ENCODE data around the gene SCPEP1.
A peak's percentile ranks its signal among the peaks of the same experiment; 100 is the strongest.
"Not testable (repeated sequence)": the region's sequence is repeated elsewhere in the genome, so short reads cannot be mapped to it uniquely, and the experiment has no call there.

Gene SCPEP1, protein sequence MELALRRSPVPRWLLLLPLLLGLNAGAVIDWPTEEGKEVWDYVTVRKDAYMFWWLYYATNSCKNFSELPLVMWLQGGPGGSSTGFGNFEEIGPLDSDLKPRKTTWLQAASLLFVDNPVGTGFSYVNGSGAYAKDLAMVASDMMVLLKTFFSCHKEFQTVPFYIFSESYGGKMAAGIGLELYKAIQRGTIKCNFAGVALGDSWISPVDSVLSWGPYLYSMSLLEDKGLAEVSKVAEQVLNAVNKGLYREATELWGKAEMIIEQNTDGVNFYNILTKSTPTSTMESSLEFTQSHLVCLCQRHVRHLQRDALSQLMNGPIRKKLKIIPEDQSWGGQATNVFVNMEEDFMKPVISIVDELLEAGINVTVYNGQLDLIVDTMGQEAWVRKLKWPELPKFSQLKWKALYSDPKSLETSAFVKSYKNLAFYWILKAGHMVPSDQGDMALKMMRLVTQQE

DNA sequence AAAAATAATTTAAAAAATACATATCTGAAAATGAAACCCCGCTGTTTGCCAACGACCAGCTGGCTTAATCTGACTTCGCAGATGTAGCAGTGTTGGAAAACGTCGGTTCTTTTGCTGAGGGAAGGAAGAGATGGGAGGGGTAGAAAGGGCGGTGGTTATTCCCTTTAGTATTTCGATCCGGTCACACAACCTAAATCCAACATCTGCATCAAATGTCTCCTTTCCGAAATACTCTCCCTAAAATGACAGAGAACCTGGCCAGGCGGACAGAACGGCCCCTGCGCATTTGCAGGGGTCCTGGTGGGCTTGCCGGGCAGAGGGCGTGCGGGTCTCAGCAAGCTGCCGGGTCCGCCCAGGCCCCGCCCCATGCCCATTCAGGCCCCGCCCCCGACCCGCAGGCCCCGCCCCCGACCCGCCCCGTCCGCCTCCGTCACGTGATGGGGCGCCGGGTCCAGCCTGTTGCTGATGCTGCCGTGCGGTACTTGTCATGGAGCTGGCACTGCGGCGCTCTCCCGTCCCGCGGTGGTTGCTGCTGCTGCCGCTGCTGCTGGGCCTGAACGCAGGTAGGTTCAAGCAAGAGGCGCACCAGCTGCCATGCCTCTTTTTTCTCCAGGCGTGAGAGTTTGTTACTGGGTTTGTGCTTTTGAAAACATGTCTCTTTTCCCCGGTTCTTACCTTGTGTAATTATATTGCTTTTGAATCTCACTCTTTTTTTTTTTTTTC, at the start of gene SCPEP1:
SCPEP1 (plus strand) TSS at position 459 of the 723 bp plus-strand sequence; CDS start at position 488, 29 bp downstream.
- DNase-seq, result peak; percentile 84

DNA sequence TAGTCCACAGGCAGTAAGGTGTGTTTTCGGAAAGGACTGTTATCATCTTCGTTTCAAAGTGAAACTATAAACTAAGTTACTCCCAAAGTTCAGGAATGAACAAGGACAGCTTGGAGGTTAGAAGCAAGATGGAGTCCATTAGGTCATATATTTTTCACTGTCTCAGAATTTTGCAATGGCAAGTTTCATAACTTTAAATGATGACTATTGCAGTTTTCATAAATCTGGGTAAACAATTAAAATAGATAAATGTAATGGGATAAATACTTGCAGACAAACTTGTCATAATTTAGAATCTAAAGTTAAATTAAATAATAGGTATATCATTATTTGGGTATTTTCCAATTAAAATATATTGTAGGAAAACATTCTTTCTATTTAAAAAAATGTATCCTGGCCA, 49.3 kb upstream of the SCPEP1 start:
- DNase-seq, result no peak

DNA sequence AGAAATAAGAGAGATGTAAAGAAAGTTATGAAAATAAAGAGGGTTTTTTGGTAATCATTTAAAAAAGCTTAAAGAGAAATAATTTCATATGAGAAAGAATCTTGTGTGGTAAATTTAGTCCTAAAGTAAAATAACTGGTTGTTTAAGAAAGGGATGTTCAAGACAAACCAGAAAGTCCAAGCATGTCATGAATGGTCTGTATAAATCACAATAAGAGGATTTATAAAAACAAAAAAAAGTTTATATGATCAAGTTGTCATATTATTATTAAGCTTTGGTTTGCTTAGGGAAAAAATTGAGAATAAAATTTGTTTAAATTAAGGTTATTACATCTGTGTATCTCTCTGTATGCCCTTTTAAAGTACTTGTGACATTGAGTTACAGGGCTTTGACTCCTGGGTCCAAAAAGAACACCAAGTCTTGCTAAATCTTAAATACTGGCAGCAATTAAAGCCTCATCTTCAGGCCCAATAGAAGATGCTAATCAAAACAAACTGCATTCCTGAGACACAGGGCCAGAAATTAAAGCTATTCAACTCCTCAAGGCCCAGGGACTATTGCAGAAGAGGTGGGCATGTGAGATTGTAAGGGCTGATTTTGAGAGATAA, 48.5 kb upstream of the SCPEP1 start:
- no peak for DNase-seq

DNA sequence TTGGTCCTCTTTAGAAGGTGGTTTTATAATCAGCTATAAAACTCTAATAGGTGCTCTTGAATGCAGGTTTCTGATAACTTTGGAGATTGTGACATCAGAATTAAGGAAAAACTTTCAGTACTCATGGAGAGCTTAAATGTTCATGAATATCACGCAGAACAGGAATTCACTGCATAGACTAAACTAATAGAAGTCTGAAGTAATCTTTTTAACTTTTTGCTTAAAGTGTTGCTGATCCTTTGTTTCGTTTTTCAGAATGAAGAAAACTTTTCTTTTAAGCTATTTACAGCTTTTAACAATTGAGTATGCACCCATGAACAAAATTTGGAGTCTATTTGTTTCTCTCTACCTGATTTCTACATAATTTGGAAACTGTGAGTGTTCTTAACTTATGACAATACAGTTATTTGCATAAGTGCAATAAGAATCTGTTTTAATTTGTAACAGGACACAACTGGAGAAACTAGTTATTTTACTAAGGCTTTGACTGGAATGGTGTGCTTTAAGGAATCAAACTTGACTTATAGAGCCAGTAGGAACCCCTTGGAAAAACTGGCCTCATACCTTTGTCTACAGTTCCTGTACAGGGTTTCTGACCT, 47.1 kb upstream of the SCPEP1 start:
- DNase-seq, result no peak

DNA sequence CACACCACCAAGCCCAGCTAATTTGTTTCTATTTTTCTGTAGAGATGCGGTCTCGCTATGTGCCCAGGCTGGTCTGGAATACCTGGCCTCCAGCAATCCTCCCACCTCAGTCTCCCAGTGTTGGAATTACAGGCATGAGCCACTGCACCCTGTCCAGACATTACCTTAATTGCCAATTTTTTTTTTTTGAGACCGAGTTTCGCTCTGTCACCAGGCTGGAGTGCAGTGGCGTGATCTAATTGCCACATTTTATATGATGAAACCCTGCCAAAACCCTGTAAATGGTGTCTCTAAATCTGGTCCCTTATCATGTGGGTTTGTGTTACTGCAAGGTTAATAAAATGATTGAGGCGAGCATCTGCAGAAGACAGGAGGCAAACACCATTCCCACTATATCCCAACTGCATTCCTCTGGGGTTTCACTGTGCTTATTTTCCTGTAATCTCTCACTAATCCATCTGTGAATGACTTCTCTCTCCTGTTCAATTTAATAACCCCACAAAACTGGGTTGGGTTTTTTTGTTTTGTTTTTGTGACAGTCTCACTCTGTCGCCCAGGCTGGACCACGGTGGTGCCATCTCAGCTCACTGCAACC, 44.7 kb upstream of the SCPEP1 start:
- DNase-seq, result no peak

DNA sequence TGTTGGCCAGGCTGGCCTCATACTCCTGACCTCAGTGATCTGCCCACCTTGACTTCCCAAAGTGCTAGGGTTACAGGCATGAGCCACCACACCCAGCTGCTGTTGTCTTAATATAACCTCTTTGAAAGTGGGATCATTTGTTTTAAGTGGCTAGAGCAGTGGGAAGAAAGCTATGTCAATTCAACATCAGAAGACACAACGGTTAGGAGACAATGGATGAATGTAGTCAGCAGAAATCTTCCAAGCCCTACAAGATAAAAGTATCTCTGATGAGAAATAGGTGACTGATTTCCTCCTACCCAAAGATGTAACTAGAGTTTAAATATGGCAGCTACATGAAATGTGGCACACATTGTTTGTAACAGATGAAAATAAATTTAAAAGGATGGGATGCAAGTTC, 44.1 kb upstream of the SCPEP1 start:
- no peak for DNase-seq

DNA sequence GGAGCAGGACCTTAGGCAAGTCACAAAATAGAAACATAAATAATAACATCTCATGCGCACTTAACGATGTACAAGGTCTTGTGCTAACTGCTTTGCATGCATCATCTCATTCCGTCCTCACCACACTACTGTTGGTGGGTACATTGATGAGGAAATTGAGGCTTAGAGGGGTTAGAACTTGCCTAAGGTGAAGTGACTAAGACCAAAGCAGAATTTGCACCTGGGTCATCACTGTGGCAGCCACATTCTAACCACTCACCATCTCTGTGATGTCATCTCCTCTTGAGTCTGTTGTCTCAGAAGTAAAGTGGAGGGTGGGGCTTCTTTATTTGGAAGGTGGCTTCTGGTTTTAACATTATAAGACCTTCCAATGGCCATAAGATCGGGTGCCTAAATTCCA, 43.7 kb upstream of the SCPEP1 start:
- DNase-seq, result no peak

DNA sequence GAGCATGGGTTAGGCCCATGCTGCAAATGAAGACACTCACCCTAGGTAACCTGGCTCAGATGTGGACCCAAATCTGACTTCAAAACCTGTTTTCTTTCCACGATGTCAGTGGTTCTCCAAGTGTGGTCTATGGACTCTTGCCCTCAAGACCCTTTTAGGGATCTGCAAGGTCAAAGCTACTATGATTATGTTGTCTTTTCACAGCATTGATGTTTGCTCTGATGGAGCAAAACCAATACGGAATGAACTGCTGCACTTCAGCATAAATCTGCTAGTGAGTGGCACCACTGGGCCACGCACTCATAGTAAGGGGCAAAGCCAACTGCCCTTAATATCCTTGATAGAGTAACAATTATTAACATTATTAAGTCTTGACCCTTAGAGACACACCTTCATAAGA, 42.5 kb upstream of the SCPEP1 start:
- no peak for DNase-seq

DNA sequence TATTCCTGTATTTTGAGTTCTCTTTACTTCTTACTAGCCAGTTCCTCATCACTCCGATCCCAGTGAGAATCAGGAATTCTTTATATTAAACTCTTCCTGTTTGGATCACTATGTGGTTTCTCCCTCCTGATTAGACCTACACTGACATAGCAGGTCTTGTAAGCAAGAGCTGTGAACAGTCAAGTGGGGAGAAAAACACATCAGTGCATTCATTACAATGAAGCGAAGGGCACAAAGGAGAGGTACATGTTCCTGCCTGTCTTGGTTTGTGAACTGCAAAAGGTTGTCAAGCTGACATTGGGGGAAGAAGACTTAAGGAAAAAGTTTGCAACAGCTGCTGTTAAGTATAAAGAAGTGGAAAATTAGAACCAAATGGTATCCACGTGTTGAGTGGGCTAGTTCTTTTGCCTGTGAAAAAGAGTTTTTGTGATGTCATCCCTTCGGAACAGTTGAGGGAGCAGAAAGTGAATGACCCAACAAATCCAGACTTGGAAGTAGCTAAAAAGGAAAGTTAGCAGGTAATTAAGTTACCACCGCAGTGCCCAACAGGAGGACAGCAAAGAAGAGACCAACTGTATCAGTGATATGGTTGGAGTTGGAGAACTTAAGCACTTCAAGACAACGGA, 41.1 kb upstream of the SCPEP1 start:
- DNase-seq, result no peak

DNA sequence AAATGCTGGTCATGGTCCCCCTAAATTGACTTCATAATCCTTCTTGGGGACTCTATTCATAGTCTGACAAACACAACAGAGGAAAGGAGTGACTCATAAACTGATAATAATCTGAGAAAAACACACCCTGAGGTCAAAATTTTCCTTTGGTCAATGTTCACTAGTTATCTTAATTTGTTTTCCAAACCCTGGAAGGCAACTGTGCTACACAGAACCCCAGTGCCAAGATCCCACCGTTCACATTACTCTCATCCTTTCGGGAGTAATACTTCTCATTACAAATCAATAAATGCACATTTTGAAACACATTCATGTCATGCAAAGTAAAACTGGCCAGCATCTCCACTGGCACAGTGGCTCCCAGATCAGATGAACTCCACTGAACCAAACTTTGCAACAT, 40.2 kb upstream of the SCPEP1 start:
- no peak for DNase-seq

DNA sequence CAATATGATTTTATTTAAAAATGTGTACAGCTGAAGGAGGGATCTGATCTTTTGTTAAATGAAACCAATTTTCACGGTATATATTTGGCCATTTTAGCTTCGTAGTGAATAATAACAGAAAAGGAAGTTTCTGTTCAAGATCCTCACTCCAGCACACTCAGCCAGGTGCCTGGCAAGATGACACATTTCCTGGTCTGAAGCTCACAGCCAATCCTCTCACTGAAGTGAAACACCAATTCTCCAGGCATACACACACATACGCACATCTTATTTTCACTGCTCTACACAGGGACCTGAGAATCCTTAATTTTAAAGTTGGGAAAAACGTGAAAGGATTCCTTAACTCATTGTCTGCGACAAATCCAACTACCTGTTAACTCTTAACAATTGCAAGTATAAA, 39.7 kb upstream of the SCPEP1 start:
- not testable (repeated sequence) for DNase-seq

DNA sequence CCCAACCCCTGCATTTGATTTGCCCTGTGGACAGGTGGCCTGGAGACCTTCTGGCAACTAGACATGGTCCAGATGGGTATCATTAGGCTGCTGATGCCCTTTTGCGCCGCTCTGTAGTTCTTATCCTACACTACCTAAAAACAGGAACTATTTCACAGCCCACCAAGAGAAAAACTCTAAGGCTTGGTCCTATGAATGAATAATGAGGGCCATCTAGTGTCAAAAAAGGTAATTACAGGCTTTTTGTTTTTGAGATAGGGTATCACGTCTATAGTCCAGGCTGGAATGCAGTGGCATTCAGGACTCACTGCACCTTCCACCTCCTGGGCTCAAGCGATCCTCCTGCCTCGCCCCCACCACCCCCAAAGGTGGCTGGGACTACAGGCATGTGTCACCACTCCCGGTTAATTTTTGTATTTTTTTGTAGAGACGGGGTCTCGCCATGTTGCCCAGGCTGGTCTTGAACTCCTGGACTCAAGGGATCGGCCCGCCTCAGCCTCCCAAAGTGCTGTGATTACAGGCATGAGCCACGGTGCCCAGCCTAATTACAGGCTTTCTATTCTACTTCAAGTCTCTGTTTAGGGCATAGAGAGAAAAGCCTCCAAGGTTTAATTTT, 38.0 kb upstream of the SCPEP1 start:
- peak; percentile 62 for DNase-seq

DNA sequence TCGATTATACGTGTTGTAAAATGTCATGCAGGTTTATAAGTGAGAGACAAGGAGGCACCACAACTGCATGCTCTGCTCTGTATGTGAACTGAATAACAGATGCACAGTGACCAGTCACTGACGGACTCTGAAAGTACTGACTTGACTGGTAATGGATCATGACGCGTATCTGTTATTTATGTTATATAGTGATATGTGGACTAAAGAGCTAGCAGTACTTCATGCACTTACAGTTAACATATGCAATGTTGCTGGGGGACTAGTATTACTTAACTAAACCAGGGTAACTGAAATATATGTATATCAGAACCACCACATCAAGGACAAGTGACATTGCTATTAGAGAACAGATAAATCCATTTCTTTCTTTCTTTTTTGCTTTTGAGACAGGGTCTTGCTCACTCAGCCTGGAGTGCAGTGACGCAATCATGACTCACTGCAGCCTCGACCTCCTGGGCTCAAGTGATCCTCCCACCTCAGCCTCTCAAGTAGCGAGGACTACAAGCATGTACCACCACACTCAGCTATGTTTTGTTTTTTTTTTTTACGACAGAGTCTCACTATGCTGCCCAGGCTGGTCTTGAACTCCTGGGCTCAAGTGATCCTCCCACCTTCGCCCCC, 34.3 kb upstream of the SCPEP1 start:
- DNase-seq, result no peak

DNA sequence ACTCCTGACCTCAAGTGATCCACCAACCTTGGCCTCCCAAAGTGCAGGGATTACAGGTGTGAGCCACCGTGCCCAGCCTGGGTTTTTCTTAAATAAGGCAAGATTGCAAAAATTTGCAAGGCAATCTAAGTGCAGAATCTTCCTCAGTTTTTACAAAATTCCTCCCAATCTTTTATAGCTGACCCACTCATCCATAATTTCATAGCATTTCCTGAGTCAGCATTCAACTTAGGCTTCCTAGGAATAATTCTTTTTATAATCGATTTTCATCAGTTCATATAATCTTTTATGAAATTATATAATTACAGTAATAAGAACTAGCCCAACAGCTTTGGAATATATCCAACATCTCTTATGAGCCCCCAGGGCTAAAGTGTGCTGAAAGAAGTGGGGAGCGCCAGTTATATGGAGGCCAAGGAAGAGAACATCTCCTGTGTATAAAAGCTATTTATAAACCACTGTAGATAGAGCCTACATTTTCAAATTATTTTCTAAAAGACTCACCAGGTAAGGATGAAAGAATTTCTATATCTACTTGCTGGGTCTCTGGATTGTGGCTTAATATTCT, 31.9 kb upstream of the SCPEP1 start:
- DNase-seq, result no peak

DNA sequence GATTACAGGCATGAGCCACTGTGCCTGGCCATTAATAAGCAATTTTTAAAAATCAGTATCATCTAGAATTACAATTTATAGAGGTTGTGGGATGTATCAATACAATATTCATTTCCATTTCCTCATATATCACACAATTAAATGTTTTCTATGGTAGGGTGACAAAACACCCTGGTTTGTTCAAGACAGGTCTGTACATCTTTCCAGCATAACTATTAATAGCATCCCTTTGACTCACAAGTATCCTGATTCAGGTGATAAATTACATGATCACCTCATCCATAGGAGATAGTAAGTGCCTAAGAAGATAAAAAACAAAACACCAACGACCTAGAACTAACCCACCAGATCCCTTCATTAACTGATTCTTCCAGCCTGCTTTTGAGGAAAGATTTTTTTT, 30.2 kb upstream of the SCPEP1 start:
- no peak for DNase-seq

DNA sequence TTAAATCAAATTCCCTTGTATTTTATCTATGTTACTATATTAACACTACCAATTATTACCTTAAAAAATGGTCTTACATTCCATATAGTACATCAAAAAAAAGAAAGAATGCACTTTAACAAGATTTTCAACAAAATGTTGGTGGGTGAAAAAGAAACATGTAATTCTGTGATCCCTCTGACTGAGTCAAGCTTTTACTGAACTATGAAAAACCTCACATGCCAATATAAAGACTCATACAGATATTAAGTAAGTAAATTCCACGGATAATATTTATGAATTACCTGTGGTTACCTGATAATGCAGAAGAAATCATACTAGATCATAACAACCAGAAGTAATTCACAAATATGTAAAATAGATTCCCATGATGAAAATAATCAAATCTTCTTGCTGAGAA, 29.4 kb upstream of the SCPEP1 start:
- no peak for DNase-seq

DNA sequence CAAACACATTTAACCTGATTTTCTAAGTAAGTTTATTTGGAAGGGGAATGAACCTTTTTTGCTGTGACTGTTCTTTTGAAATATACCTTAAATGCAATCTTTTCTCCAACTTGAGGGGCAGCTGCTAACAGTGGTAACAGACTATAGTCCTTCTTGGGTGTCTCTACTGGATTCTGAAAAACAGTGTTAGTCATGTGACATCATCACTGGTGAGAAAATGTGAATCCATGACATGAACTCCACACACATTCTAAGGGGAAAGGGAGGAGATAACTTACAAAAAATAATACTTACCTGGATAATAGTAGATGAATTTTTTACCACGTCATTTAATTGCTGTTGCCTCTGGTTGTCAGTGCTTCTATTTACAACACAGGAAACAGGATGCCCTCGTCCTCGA, 28.3 kb upstream of the SCPEP1 start:
- no peak for DNase-seq

DNA sequence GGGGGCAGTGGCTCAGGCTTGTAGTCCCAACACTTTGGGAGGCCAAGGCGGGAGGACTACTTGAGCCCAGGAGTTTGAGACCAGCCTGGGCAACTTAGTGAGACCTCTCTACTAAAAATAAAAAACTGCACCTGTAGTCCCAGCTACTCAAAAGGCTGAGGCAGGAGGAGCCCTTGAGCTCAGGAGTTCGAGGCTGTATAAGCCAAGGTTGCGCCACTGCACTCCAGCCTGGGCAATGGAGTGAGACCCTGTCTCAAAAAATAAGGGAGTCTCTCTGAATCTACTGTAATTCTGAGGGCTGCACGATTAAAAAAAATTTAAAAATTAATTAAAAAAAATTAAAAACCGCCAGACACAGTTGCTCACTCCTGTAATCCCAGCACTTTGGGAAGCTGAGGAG, 20.9 kb upstream of the SCPEP1 start:
- no peak for DNase-seq

DNA sequence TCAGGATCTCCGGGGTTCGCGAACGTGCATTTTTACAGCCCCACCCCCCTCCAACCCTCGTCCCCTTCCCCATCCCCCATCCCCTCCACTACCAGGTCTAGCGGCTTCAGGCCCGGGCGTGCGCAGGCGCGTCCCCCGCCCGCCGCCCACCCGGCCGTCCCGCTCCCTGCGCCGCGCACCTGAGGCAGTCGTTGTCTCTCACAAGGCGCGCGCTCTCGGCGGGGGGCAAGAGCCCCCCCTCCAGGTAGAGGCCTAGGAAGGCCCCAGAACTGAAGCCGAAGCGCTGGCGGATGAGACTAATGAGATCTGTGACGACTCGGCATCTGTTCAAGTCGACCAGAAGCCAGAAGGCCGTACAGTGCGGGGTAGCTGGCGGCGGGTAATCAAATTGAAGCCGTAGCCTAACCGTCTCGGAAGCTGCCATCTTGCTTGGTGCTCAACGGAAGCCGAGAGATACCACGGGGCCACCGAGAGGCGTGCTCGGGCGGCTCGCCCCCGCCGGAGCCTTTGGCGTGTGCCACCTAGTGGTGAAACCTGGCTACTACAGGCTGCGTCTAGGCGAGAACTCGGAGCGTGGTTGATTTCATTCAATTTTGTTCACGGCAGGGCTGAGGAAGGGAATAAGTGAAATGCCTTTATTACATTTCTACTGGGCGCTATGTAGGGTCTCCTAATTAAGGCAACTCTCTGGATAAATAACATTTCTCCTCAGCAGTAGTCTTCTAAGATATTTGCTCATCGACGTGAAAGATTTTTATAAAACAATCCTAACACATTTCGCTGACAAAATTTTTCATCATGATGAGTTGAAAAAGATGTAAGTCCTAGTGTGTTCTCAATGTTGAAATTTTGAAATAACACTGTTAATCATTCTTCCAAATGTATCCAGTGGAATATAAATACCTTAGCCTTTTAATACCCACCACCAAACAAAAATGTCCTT, 17.1 kb upstream of the SCPEP1 start, which contains the start of gene COIL:
COIL (minus strand) TSS at position 455 of the 943 bp plus-strand sequence; CDS start at position 424, 31 bp downstream.
- DNase-seq, result peak; percentile 96

DNA sequence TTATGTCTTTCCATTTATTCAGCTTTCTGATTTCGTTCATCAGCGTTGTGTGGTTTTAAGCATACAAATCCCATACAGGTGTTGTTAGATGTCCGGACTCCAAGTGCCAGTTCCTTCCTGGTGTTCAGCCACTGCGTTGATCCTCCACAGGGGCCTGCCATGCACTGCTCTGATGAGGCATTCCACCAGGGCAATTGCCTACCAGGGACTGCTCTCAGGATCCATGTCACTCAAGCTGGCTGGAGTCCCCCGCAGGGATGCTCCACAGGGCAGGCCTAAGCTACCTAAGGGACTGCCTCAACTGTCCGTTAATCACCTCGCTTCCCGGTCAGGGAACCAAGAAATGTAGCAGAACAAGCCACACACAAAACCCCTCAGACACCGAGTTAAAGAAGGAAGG, 12.7 kb upstream of the SCPEP1 start:
- DNase-seq, result not testable (repeated sequence)

Data from retina (tissue), 1 donor.